Glutamatergic neuron (in vitro differentiated cells): ENCODE data around the gene LAMC3. TPM values are rescaled to one million over a fixed set of nuclear protein-coding genes. Genes with fewer than 3 reads are reported as not detected.

Experiments used
- DNase-seq: peaks from one replicate; pipeline ENCODE4 v3.0.0; 2022
- H3K27ac Mint-ChIP-seq: one replicate; pipeline ENCODE4 v1.8.0; 2020; ENCODE audit warnings: mild to moderate bottlenecking, mixed read lengths, inconsistent platforms; ENCODE audit not compliant: unreplicated experiment
- H3K27me3 Mint-ChIP-seq: one replicate; pipeline ENCODE4 v1.8.0; 2020; ENCODE audit warnings: mild to moderate bottlenecking, moderate library complexity, mixed read lengths, inconsistent platforms; ENCODE audit not compliant: unreplicated experiment
- H3K36me3 Mint-ChIP-seq: one replicate; pipeline ENCODE4 v1.8.0; 2020; ENCODE audit warnings: mild to moderate bottlenecking, mixed read lengths, inconsistent platforms; ENCODE audit not compliant: unreplicated experiment
- H3K4me1 Mint-ChIP-seq: one replicate; pipeline ENCODE4 v1.8.0; 2020; ENCODE audit warnings: mild to moderate bottlenecking, low read depth, mixed read lengths, inconsistent platforms; ENCODE audit not compliant: unreplicated experiment
- H3K4me3 Mint-ChIP-seq: one replicate; pipeline ENCODE4 v1.8.0; 2020; ENCODE audit warnings: mild to moderate bottlenecking, mixed read lengths, inconsistent platforms; ENCODE audit not compliant: unreplicated experiment
- H3K9me3 Mint-ChIP-seq: one replicate; pipeline ENCODE4 v1.8.0; 2020; ENCODE audit warnings: mild to moderate bottlenecking, moderate library complexity, mixed read lengths, inconsistent platforms; ENCODE audit not compliant: unreplicated experiment
- total RNA-seq: library from RNA; stranded (reverse); fragmentation: NEBNext Ultra II Directional; extraction: Animal tissue kit (Norgen Biotek cat#: 25700); gene quantifications from one replicate; pipeline ENCODE4 v1.2.1, GENCODE V29; 2021; ENCODE audit not compliant: unreplicated experiment
- TF ChIP-seq, protein P1 (sequence below): fragments of 200-600 bp; sonication (generic); IDR thresholded peaks from one replicate; pipeline ENCODE4 v1.5.0; 2021; ENCODE audit not compliant: partially characterized antibody, unreplicated experiment

The LAMC3 gene
- total RNA-seq, 1 donor from 2014 or later: 0.17 TPM

DNA sequence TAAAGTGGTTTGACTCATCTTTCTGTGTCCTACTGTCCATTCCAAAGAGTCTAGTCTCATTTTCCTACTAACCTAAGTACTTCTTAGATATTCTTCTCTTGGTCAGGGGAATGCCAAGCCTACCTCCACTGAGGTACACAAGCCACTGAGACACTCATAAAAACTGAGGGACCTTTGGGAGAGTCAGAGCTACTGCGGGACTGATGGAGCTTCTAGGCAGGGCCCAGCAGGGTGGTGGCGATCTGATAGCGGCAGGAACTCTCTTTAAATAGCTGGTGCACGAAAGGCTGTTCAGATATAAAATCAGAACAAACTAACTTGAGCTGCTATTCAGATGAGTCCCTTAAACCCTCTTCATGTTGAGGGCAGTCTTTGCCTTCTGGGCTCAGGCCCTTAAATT, 131.1 kb downstream of the LAMC3 start:
- Mint-ChIP-seq H3K27me3 (no peaks in the 10 kb centered on the region), H3K9me3 (no peaks in the 10 kb centered on the region), H3K4me1 (no peaks in the 10 kb centered on the region), H3K36me3 (no peaks in the 10 kb centered on the region), H3K4me3 (no peak overlapping the region), H3K27ac (no peak overlapping the region)
- TF ChIP-seq, protein P1, sequence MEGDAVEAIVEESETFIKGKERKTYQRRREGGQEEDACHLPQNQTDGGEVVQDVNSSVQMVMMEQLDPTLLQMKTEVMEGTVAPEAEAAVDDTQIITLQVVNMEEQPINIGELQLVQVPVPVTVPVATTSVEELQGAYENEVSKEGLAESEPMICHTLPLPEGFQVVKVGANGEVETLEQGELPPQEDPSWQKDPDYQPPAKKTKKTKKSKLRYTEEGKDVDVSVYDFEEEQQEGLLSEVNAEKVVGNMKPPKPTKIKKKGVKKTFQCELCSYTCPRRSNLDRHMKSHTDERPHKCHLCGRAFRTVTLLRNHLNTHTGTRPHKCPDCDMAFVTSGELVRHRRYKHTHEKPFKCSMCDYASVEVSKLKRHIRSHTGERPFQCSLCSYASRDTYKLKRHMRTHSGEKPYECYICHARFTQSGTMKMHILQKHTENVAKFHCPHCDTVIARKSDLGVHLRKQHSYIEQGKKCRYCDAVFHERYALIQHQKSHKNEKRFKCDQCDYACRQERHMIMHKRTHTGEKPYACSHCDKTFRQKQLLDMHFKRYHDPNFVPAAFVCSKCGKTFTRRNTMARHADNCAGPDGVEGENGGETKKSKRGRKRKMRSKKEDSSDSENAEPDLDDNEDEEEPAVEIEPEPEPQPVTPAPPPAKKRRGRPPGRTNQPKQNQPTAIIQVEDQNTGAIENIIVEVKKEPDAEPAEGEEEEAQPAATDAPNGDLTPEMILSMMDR: no peak
- DNase-seq: no peak

DNA sequence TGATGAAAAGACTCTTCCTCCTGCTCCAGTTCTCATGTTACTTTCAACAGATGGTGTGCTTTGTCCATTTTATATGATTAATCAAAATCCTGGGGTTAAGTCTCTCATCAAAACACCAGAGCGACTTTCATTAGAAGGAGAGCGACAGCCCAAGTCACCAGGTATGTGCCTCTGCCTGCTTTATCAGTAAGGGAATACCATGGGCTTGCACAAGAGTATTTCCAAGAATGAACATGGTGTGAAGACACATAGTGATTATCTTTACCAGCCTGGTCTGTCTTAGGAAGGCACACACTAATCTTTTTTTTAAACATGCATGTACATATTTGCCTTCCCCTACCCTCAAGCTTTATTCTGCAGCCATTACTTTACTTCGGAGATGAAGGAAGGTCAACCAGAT, 131.6 kb downstream of the LAMC3 start:
- H3K36me3 Mint-ChIP-seq: no peaks in the 10 kb centered on the region
- no peaks in the 10 kb centered on the region for H3K4me1 Mint-ChIP-seq
- no peak for DNase-seq
- TF ChIP-seq, protein P1: no peak
- H3K9me3 Mint-ChIP-seq: no peaks in the 10 kb centered on the region
- no peaks in the 10 kb centered on the region for H3K27me3 Mint-ChIP-seq
- no peak overlapping the region for H3K4me3 Mint-ChIP-seq
- no peak overlapping the region for H3K27ac Mint-ChIP-seq

DNA sequence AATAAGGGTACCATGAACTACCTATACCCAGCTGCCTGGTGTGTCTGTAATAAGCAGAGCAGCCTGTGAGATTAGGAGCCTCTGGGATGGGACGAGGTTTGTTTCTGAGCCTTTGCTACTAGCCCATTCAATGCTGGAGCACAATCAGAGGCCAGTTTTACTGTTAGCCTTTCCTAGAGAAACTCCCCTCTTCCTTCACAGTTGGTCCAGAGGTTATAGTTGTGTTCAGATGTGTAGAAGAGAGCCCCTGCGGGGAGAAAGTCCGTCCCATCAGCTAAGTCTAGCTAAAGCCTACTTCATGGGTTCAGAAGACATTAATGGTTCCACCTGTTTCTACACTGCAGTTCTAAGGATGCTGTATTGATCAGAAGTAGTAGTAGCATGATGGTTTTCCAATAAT, 133.2 kb downstream of the LAMC3 start:
- H3K36me3 Mint-ChIP-seq: no peaks in the 10 kb centered on the region
- H3K9me3 Mint-ChIP-seq: no peaks in the 10 kb centered on the region
- H3K27me3 Mint-ChIP-seq: no peaks in the 10 kb centered on the region
- no peak overlapping the region for H3K27ac Mint-ChIP-seq
- DNase-seq: no peak
- H3K4me1 Mint-ChIP-seq: no peaks in the 10 kb centered on the region
- TF ChIP-seq, protein P1: no peak
- no peak overlapping the region for H3K4me3 Mint-ChIP-seq

Other genes with a start within 250 kb of the LAMC3 start
- gene ABL1, start 173.9 kb upstream of the LAMC3 start, total RNA-seq: 118 TPM
- gene QRFP, start 112.4 kb upstream of the LAMC3 start, total RNA-seq: not detected
- not detected for gene FIBCD1, start 69.9 kb upstream of the LAMC3 start, total RNA-seq
- gene AIF1L, start 87.4 kb downstream of the LAMC3 start, total RNA-seq: 16.7 TPM
- 56.5 TPM for gene NUP214, start 116.4 kb downstream of the LAMC3 start, total RNA-seq